K562 (cell line): ENCODE measurements around the gene CDK9. TPM values are rescaled to one million over a fixed set of nuclear protein-coding genes. Genes with fewer than 3 reads are reported as not detected.

ENCODE experiments used
- CHD1 ChIP-seq: fragments of 200-600 bp; sonication (generic); IDR thresholded peaks from one replicate; pipeline ENCODE4 v1.6.1; 2012; ENCODE audit warnings: mild to moderate bottlenecking, moderate library complexity, low read length, inconsistent platforms
- EGR1 ChIP-seq: fragments of 450-650 bp; conservative IDR thresholded peaks from 2 replicates; pipeline ENCODE4 v1.6.1; 2017; ENCODE audit warnings: mild to moderate bottlenecking
- EWSR1 ChIP-seq: fragments of 450-650 bp; IDR thresholded peaks from 2 replicates; pipeline ENCODE4 v1.6.1; 2018; ENCODE audit warnings: borderline replicate concordance, mild to moderate bottlenecking, low read depth, moderate library complexity; ENCODE audit not compliant: partially characterized antibody
- FOXK1 ChIP-seq: sonication (generic); formaldehyde crosslinking; IDR thresholded peaks from 2 replicates; pipeline ENCODE4 v1.8.0; 2022; ENCODE audit warnings: missing genetic modification reagents, mild to moderate bottlenecking, borderline replicate concordance
- HDAC8 ChIP-seq: fragments of 450-650 bp; IDR thresholded peaks from 2 replicates; pipeline ENCODE4 v1.6.1; 2016; ENCODE audit warnings: mild to moderate bottlenecking, missing genetic modification characterization, moderate library complexity, missing compliant biosample characterization
- MAZ ChIP-seq, 2 experiments: fragments of 450-650 bp in 1 of 2; sonication (generic) in 1 of 2; formaldehyde crosslinking; IDR thresholded peaks in 1 of 2; conservative IDR thresholded peaks in 1 of 2; 2 replicates each; pipeline versions ENCODE4 v1.4.0 to v1.5.0; 2020; ENCODE audit warnings: mild to moderate bottlenecking in 1 of 2, missing genetic modification reagents in 1 of 2
- NFIX ChIP-seq: fragments of 250-450 bp; sonication (Bioruptor Pico); IDR thresholded peaks from 2 replicates; pipeline ENCODE4 v1.4.0; 2020; ENCODE audit warnings: low read depth, mild to moderate bottlenecking, moderate library complexity
- NR4A1 ChIP-seq, 2 experiments: fragments of 250-450 bp in 1 of 2; fragments of 450-650 bp in 1 of 2; sonication (Bioruptor Pico) in 1 of 2; IDR thresholded peaks; 2 replicates each; pipeline versions ENCODE4 v1.4.0 to v1.6.1; 2016 to 2020; ENCODE audit warnings: mild to moderate bottlenecking in 2 of 2, missing compliant biosample characterization in 1 of 2, missing genetic modification characterization in 1 of 2, moderate library complexity in 1 of 2
- PYGO2 ChIP-seq: fragments of 450-650 bp; IDR thresholded peaks from 2 replicates; pipeline ENCODE4 v1.6.1; 2016; ENCODE audit warnings: mild to moderate bottlenecking, missing genetic modification characterization, moderate library complexity, missing compliant biosample characterization
- SIN3A ChIP-seq, 2 experiments: fragments of 150-350 bp in 1 of 2; IDR thresholded peaks; 2 replicates each; pipeline ENCODE4 v1.6.1; 2011 to 2016; ENCODE audit warnings: borderline replicate concordance in 2 of 2, low read depth in 2 of 2, low read length in 2 of 2, mild to moderate bottlenecking in 2 of 2, moderate library complexity in 2 of 2; ENCODE audit not compliant: control insufficient read depth in 1 of 2
- SIX5 ChIP-seq, 2 experiments: IDR thresholded peaks; 2 replicates each; pipeline ENCODE4 v1.6.1; 2011; ENCODE audit warnings: low read length in 2 of 2, borderline replicate concordance in 1 of 2, low read depth in 1 of 2, mild to moderate bottlenecking in 1 of 2, moderate library complexity in 1 of 2; ENCODE audit not compliant: insufficient read depth in 1 of 2
- TGIF2 ChIP-seq: sonication (generic); formaldehyde crosslinking; IDR thresholded peaks from 2 replicates; pipeline ENCODE4 v1.8.1; 2022; ENCODE audit warnings: mild to moderate bottlenecking, missing genetic modification reagents, moderate library complexity
- ZBTB1 ChIP-seq: sonication (generic); formaldehyde crosslinking; IDR thresholded peaks from 2 replicates; pipeline ENCODE4 v1.8.1; 2023; ENCODE audit warnings: missing genetic modification reagents, low read depth, mild to moderate bottlenecking, borderline replicate concordance
- ZNF707 ChIP-seq: fragments of 250-450 bp; sonication (Bioruptor Pico); conservative IDR thresholded peaks from 2 replicates; pipeline ENCODE4 v1.8.0; 2022; ENCODE audit warnings: inconsistent platforms, mild to moderate bottlenecking, moderate library complexity
- ZNF79 ChIP-seq: fragments of 250-450 bp; sonication (Bioruptor Pico); IDR thresholded peaks from 2 replicates; pipeline ENCODE4 v1.4.0; 2020; ENCODE audit warnings: low read depth, mild to moderate bottlenecking, moderate library complexity
- polyA plus RNA-seq, 8 experiments: library from polyadenylated mRNA; depleted of rRNA in 4 of 8; stranded (reverse) in 5 of 8; unstranded in 3 of 8; fragments of >200 nt; fragmentation: Nextera tagmentation in 2 of 8; fragmentation: Illumina TruSeq in 1 of 8; extraction: Ambion mirVana in 2 of 8; extraction: Trizol in 1 of 8; gene quantifications; 2 replicates each; pipeline versions ENCODE4 v1.2.1 to v1.2.3, GENCODE V29; 2011 to 2014; ENCODE audit warnings: inconsistent platforms in 1 of 8, missing spikeins in 1 of 8
- total RNA-seq, 7 experiments: library from RNA; depleted of rRNA in 6 of 7; stranded (reverse); fragments of >200 nt in 6 of 7; fragmentation: Illumina TruSeq in 2 of 7; extraction: Trizol in 2 of 7; gene quantifications; 2 replicates each; pipeline versions ENCODE4 v1.2.1 to v1.2.3, GENCODE V29; 2011 to 2021; ENCODE audit warnings: low replicate concordance in 1 of 7
- TF ChIP-seq, protein P1 (sequence below): fragments of 450-650 bp; IDR thresholded peaks from 2 replicates; pipeline ENCODE4 v1.6.1; 2018; ENCODE audit not compliant: partially characterized antibody
- TF ChIP-seq, protein P2 (sequence below): fragments of 250-450 bp; sonication (Bioruptor Pico); IDR thresholded peaks from 2 replicates; pipeline ENCODE4 v1.8.0; 2022; ENCODE audit warnings: moderate library complexity, mild to moderate bottlenecking, inconsistent platforms
- TF ChIP-seq, protein P3 (sequence below): IDR thresholded peaks from 2 replicates; pipeline ENCODE4 v1.6.1; 2012; ENCODE audit warnings: low read depth, low read length, improper control_type of control experiment, borderline replicate concordance

The CDK9 gene
- total and polyA plus RNA-seq, 9 of the 15 experiments (the other 6 are each of a cell fraction or from before 2014, with no cell fraction given), result 4.2 to 78.6 (median 33.0) TPM

DNA sequence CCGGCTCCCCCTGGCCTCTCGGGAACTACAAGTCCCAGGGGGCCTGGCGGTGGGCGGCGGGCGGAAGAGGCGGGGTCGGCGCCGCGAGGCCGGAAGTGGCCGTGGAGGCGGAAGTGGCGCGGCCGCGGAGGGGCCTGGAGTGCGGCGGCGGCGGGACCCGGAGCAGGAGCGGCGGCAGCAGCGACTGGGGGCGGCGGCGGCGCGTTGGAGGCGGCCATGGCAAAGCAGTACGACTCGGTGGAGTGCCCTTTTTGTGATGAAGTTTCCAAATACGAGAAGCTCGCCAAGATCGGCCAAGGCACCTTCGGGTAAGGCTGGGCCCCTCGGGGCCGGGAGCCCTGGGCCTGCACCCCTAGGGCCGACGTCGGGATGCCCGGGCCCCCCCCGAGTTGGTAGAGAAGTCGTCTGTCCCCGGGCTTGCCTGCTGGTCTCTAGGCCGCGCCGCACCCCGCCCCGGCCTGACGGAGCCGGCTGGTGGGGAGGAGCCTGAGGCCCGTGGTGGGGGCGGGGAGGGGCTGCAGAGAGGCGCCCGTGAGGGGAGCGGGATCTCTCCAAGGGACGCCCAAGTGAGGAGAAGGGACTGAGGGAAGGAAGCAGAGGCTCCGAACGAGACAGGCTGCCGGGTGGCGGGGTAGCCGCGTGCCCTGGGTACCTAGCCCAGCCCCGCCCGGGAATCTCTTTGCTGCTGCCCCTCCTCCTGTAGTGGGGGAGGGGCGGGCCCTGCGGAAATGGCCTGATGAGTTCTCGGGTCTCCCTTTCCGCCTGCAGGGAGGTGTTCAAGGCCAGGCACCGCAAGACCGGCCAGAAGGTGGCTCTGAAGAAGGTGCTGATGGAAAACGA, at the start of gene CDK9 (continued):
- TF ChIP-seq, protein P1, sequence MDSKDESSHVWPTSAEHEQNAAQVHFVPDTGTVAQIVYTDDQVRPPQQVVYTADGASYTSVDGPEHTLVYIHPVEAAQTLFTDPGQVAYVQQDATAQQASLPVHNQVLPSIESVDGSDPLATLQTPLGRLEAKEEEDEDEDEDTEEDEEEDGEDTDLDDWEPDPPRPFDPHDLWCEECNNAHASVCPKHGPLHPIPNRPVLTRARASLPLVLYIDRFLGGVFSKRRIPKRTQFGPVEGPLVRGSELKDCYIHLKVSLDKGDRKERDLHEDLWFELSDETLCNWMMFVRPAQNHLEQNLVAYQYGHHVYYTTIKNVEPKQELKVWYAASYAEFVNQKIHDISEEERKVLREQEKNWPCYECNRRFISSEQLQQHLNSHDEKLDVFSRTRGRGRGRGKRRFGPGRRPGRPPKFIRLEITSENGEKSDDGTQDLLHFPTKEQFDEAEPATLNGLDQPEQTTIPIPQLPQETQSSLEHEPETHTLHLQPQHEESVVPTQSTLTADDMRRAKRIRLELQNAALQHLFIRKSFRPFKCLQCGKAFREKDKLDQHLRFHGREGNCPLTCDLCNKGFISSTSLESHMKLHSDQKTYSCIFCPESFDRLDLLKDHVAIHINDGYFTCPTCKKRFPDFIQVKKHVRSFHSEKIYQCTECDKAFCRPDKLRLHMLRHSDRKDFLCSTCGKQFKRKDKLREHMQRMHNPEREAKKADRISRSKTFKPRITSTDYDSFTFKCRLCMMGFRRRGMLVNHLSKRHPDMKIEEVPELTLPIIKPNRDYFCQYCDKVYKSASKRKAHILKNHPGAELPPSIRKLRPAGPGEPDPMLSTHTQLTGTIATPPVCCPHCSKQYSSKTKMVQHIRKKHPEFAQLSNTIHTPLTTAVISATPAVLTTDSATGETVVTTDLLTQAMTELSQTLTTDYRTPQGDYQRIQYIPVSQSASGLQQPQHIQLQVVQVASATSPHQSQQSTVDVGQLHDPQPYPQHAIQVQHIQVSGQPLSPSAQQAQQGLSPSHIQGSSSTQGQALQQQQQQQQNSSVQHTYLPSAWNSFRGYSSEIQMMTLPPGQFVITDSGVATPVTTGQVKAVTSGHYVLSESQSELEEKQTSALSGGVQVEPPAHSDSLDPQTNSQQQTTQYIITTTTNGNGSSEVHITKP, result peak; percentile 83
- TF ChIP-seq EWSR1 (no peak), HDAC8 (tag) (no peak), ZNF707 (CRISPR knock-in tag) (no peak), EGR1 (peak; percentile 65), ZNF79 (CRISPR knock-in tag) (no peak), TGIF2 (peak; percentile 95), MAZ (CRISPR knock-in tag; conservative IDR thresholded peaks at IDR 0.05 in 1 of 2, IDR thresholded peaks at IDR 0.05 in 1 of 2) (peak; percentile 70 to 92; a peak in 2 of 4 replicates), CHD1 (no peak), ZBTB1 (peak; percentile 60; the same call in 1 of the 2 replicates), NFIX (no peak), PYGO2 (tag) (no peak), SIX5 (IDR thresholded peaks at IDR 0.05; ENCODE audit: borderline replicate concordance in 1 of 2, insufficient read depth in 1 of 2, low read depth in 1 of 2, low read length in 2 of 2) (peak; percentile 40 to 72; a peak in 3 of 4 replicates), NR4A1 (CRISPR knock-in tag; IDR thresholded peaks at IDR 0.05) (0 out of 2 replicates have a peak, but pooled peaks have one; percentile 72), NR4A1 (tag; IDR thresholded peaks at IDR 0.05) (no peak), SIN3A (IDR thresholded peaks at IDR 0.05; ENCODE audit: borderline replicate concordance in 2 of 2, control insufficient read depth in 1 of 2, low read depth in 2 of 2, low read length in 2 of 2) (peak; percentile 78 to 87), FOXK1 (no peak)
- TF ChIP-seq, protein P2, sequence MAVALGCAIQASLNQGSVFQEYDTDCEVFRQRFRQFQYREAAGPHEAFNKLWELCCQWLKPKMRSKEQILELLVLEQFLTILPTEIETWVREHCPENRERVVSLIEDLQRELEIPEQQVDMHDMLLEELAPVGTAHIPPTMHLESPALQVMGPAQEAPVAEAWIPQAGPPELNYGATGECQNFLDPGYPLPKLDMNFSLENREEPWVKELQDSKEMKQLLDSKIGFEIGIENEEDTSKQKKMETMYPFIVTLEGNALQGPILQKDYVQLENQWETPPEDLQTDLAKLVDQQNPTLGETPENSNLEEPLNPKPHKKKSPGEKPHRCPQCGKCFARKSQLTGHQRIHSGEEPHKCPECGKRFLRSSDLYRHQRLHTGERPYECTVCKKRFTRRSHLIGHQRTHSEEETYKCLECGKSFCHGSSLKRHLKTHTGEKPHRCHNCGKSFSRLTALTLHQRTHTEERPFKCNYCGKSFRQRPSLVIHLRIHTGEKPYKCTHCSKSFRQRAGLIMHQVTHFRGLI (CRISPR knock-in tag), result no peak
- TF ChIP-seq, protein P3, sequence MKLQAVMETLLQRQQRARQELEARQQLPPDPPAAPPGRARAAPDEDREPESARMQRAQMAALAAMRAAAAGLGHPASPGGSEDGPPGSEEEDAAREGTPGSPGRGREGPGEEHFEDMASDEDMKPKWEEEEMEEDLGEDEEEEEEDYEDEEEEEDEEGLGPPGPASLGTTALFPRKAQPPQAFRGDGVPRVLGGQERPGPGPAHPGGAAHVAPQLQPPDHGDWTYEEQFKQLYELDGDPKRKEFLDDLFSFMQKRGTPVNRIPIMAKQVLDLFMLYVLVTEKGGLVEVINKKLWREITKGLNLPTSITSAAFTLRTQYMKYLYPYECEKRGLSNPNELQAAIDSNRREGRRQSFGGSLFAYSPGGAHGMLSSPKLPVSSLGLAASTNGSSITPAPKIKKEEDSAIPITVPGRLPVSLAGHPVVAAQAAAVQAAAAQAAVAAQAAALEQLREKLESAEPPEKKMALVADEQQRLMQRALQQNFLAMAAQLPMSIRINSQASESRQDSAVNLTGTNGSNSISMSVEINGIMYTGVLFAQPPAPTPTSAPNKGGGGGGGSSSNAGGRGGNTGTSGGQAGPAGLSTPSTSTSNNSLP, result no peak
